ENCODE measurements around the gene CDR2L.
A peak's percentile ranks its signal among the peaks of the same experiment; 100 is the strongest.

CDR2L gene

DNA sequence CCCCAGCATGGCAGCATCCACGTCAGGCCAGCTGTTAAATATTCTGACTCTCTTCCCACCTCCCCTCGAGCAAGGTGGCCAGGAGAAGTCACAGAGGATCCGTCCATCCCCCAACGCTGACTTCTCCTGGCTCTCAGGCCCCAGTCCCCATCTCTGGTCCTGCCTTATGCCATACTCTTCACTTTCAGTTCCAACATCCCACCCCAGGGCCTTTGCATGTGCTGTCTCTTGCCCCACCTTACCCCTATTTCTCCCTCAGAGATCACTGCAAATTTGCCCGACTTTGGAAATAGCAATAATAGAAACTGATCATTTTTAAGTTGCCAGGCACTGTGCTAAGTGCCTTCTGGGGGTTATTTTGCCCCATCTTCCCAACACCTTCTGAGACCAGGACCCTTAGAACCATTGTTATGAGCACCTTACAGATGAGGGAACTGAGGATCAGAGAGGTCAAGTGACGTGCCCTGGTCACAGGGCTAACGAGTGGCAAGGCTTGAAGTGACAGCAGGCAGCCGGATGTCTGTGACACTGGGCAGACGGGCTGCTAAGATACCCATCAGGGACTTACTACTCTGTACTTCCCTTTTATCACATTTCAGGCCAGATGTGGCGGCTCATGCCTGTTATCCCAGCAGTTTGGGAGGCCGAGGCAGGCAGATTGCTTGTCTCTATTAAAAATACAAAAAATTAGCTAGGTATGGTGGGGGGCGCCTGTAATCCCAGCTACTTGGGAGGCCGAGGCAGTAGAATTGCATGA lies 32.6 kb upstream of the CDR2L start:
- TF ChIP-seq, protein P1, sequence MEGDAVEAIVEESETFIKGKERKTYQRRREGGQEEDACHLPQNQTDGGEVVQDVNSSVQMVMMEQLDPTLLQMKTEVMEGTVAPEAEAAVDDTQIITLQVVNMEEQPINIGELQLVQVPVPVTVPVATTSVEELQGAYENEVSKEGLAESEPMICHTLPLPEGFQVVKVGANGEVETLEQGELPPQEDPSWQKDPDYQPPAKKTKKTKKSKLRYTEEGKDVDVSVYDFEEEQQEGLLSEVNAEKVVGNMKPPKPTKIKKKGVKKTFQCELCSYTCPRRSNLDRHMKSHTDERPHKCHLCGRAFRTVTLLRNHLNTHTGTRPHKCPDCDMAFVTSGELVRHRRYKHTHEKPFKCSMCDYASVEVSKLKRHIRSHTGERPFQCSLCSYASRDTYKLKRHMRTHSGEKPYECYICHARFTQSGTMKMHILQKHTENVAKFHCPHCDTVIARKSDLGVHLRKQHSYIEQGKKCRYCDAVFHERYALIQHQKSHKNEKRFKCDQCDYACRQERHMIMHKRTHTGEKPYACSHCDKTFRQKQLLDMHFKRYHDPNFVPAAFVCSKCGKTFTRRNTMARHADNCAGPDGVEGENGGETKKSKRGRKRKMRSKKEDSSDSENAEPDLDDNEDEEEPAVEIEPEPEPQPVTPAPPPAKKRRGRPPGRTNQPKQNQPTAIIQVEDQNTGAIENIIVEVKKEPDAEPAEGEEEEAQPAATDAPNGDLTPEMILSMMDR (IDR thresholded peaks at IDR 0.05), result no peak
- H3K4me1 ChIP-seq, result no peaks in the 10 kb centered on the region
- intact Hi-C loops (cut with DNase I; ENCODE audit: low total_unique reads), result no loop called here
- H3K9me3 ChIP-seq, result no peaks in the 10 kb centered on the region
- peaks cover 0 to 37% of the 10 kb centered on the region in 2 donors for H3K27me3 ChIP-seq
- no peak overlapping the region for H3K4me3 ChIP-seq
- no peak overlapping the region for H3K27ac ChIP-seq
- DNase-seq, result no peak
- H3K36me3 ChIP-seq, result peaks cover 0 to 19% (median 0%) of the 10 kb centered on the region in 3 donors

DNA sequence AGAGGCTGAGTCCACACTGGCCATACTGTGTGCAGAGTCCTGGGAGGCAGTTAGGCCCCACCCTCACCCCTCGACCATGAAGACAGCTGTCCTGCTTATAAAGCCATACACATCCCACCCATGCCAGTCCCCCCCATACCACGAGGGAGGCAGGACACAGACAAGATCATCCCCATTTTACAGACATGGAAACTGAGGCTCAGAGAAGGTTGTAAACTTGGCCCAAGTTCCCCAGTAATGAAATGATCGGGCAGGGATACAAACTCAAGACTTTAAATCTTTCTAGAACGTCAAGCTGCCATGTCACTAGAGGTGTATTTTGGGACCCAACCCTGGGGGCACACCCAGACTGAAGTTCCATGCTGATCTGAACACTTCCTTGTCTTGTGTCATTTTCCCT lies 31.3 kb upstream of the CDR2L start:
- intact Hi-C loops (cut with DNase I; ENCODE audit: low total_unique reads), result no loop called here
- TF ChIP-seq, protein P1 (IDR thresholded peaks at IDR 0.05), result no peak
- Histone ChIP-seq H3K9me3 (no peaks in the 10 kb centered on the region), H3K4me3 (no peak overlapping the region), H3K27ac (no peak overlapping the region), H3K4me1 (no peaks in the 10 kb centered on the region), H3K36me3 (peaks cover 0 to 19% (median 0%) of the 10 kb centered on the region in 3 donors), H3K27me3 (peaks cover 0 to 26% of the 10 kb centered on the region in 2 donors)
- no peak for DNase-seq

DNA sequence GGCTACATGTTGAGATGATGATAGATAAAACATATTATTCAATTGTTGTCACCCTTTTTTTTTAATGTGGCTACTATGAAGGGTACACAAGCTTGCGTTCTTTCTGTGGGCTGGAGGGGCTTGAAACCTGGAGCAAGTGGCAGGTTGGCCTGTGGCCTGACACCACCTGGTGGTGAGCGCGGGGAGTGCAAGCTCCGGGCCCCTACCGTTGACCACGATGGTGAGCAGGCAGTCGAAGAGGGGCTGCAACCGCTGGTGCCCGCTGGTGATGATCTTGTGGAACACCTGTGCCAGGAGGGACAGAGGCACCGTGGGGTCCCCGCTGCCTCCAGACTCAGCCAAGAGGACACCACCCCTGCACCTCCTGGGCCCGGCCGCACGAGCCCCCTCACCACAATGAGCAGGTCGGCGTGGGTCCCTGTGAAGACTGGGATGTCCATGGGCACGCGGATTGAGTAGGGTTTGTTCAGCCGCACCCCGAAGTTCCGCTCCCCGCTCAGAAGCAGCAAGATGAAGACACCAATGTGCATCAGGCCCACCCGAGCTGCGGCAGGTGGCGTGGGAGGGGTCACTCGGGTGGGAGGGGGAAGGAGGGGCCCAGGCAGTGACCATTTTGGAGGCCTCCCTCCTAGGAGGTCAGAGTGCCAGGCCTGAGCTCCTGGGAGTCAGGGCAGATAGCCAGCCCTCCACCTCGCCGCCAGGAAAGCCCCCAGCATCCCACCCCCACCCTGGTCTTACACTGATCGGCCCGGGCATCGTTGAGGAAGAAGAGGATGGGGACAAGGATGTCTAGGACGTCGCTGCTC lies 29.3 kb upstream of the CDR2L start:
- Histone ChIP-seq H3K4me1 (peaks cover 0 to 4% (median 0%) of the 10 kb centered on the region in 4 donors), H3K4me3 (no peak overlapping the region), H3K9me3 (no peaks in the 10 kb centered on the region), H3K36me3 (peaks cover 0 to 19% (median 0%) of the 10 kb centered on the region in 3 donors), H3K27me3 (peaks cover 0 to 19% of the 10 kb centered on the region in 2 donors), H3K27ac (no peak overlapping the region)
- TF ChIP-seq, protein P1 (IDR thresholded peaks at IDR 0.05), result peak; percentile 85 to 91
- intact Hi-C loops (cut with DNase I; ENCODE audit: low total_unique reads), result no loop called here
- peak; percentile 63 to 82 for DNase-seq

DNA sequence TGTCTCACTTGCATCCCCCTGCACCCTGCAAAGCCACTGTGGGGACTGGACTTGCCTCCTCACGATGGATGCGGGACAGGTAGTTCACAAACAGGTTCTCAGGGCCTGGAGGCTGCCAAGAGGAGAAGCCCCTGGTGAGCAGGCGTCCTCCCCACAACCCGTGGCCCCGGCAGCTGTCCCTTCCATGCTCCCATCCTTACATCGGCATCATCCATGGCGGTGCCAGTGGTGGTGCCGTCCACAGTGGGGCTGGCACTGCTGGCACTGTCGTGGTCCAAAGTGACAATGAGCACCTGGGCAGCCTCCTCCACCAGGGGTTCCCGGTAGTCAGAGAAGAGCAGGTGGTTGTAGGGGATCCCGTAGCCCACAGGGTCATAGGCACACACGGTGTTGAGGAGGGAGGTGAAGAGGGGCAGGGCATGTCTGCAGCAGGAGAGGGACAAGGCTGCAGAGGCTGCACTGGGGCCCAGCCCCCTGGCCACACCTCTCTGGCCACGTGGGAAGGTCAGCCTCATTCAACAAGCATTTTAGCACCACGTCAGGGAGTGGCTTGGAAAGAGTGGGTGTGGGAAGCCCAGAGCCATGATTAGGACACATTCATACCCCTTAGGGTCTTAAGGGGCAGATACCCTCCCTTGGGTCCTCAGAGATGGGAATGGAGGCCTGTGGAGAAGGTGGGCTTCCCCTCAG lies 27.5 kb upstream of the CDR2L start:
- no peak overlapping the region for H3K27ac ChIP-seq
- TF ChIP-seq, protein P1 (IDR thresholded peaks at IDR 0.05), result no peak
- H3K36me3 ChIP-seq, result peaks cover 0 to under 1% (median 0%) of the 10 kb centered on the region in 3 donors
- peaks cover 0 to 7% (median 0%) of the 10 kb centered on the region in 4 donors for H3K4me1 ChIP-seq
- no peak overlapping the region for H3K4me3 ChIP-seq
- H3K9me3 ChIP-seq, result no peaks in the 10 kb centered on the region
- intact Hi-C loops (cut with DNase I; ENCODE audit: low total_unique reads), result loop anchor here (5.0 to 10.0 kb wide), 2 partner anchors 52 to 245 kb away; partner anchors contain the start of genes MRPL58 and NUP85
- DNase-seq, result no peak
- peaks cover 0 to 28% of the 10 kb centered on the region in 2 donors for H3K27me3 ChIP-seq

DNA sequence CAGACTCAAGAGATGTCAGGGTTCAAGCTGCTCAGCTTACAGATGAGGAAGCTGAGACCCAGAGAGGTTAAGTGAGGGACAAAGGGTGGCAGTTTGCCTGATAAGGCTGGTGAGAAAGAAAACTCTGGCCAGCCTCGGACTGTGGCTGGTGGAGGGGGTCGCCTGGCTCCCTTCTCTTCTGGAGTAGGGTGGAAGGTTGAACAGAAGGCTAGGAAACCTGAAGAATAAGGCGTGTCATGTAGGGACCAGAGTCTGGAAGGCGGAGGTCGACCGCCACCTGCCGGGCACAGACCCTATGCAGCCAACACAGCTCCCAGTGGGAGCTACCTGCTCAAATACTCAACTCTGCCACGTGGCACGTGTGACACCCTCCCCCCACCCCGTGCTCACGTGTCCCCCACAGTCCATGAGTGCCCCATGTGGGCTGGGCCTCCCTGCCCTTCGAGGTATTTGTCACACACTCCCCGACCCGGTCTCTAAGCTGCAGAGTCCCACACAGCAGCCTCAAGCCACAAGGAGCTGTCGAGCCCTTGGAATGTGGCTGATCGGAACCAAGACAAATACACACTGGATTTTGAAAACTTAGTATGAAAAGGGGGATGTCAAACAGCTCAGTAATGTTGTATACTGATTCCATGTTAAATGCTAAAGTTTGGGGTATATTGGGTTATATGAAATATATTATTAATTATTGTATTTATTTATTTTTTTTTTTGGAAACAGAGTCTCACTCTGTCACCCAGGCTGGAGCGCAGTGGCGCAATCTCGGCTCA lies 26.7 kb upstream of the CDR2L start:
- Histone ChIP-seq H3K9me3 (no peaks in the 10 kb centered on the region), H3K4me1 (peaks cover 0 to 7% (median 0%) of the 10 kb centered on the region in 4 donors), H3K36me3 (no peaks in the 10 kb centered on the region), H3K27me3 (peaks cover 0 to 28% of the 10 kb centered on the region in 2 donors), H3K27ac (no peak overlapping the region), H3K4me3 (no peak overlapping the region)
- no peak for DNase-seq
- intact Hi-C loops (cut with DNase I; ENCODE audit: low total_unique reads), result loop anchor here (5.0 to 10.0 kb wide), 2 partner anchors 52 to 244 kb away; partner anchors contain the start of genes MRPL58 and NUP85
- TF ChIP-seq, protein P1 (IDR thresholded peaks at IDR 0.05), result no peak
